Measurements from ENCODE around the gene PTEN. TPM values are rescaled to one million over a fixed set of nuclear protein-coding genes. Genes with fewer than 3 reads are reported as not detected.

PTEN gene
- total and polyA plus RNA-seq, 4 donors = 11.5 to 76.6 (median 37.5) TPM

GRCh38 chr10:87920538-87920937 is 57.1 kb downstream of the PTEN start:
- no peaks in the 10 kb centered on the region for H3K27me3 ChIP-seq (ENCODE audit: control insufficient read depth in 4 of 4, insufficient read depth in 4 of 4, low read length in 3 of 4)
- H3K36me3 ChIP-seq (ENCODE audit: control insufficient read depth in 4 of 4, insufficient read depth in 3 of 4, low read depth in 1 of 4, low read length in 3 of 4) = peaks cover 0 to 3% (median 0%) of the 10 kb centered on the region in 4 donors
- no peak overlapping the region for H3K4me3 ChIP-seq (ENCODE audit: low read depth in 1 of 3, low read length in 3 of 3)
- H3K9me3 ChIP-seq (ENCODE audit: control insufficient read depth in 4 of 4, low read length in 3 of 4) = no peaks in the 10 kb centered on the region
- peaks cover 2 to 14% (median 3%) of the 10 kb centered on the region in 4 donors for H3K4me1 ChIP-seq (ENCODE audit: control insufficient read depth in 4 of 4, insufficient read depth in 4 of 4, low read length in 3 of 4)
- H3K27ac ChIP-seq (ENCODE audit: low read depth in 1 of 2, low read length in 2 of 2) = no peak overlapping the region
- TF ChIP-seq FOXA2 (IDR thresholded peaks at IDR 0.05) = no peak
- no peak for DNase-seq (ENCODE audit: low spot score)
- 97% methylated on average over 4 of the region's 4 CpGs for WGBS
- H3K9ac ChIP-seq (ENCODE audit: low read depth in 1 of 2, low read length in 2 of 2) = no peak overlapping the region

GRCh38 chr10:87921931-87922688 is 58.7 kb downstream of the PTEN start:
- 72% methylated on average over 10 of the region's 10 CpGs for WGBS
- Histone ChIP-seq H3K4me1 (ENCODE audit: control insufficient read depth in 4 of 4, insufficient read depth in 4 of 4, low read length in 3 of 4) (peaks cover 2 to 12% (median 2%) of the 10 kb centered on the region in 4 donors), H3K4me3 (ENCODE audit: low read depth in 1 of 3, low read length in 3 of 3) (no peak overlapping the region), H3K27me3 (ENCODE audit: control insufficient read depth in 4 of 4, insufficient read depth in 4 of 4, low read length in 3 of 4) (no peaks in the 10 kb centered on the region), H3K27ac (ENCODE audit: low read depth in 1 of 2, low read length in 2 of 2) (no peak overlapping the region), H3K36me3 (ENCODE audit: control insufficient read depth in 4 of 4, insufficient read depth in 3 of 4, low read depth in 1 of 4, low read length in 3 of 4) (peaks cover 0 to 2% (median 0%) of the 10 kb centered on the region in 4 donors), H3K9ac (ENCODE audit: low read depth in 1 of 2, low read length in 2 of 2) (no peak overlapping the region), H3K9me3 (ENCODE audit: control insufficient read depth in 4 of 4, low read length in 3 of 4) (no peaks in the 10 kb centered on the region)
- peak; percentile 93 for TF ChIP-seq REST (IDR thresholded peaks at IDR 0.05)
- no peak for TF ChIP-seq ZBTB33 (IDR thresholded peaks at IDR 0.05)
- TF ChIP-seq RXRA (IDR thresholded peaks at IDR 0.05) = no peak
- DNase-seq (ENCODE audit: low spot score) = no peak

- Histone ChIP-seq H3K27me3 (ENCODE audit: control insufficient read depth in 4 of 4, insufficient read depth in 4 of 4, low read length in 3 of 4) (no peaks in the 10 kb centered on the region), H3K9me3 (ENCODE audit: control insufficient read depth in 4 of 4, low read length in 3 of 4) (no peaks in the 10 kb centered on the region), H3K4me1 (ENCODE audit: control insufficient read depth in 4 of 4, insufficient read depth in 4 of 4, low read length in 3 of 4) (peaks cover 0 to 12% (median 2%) of the 10 kb centered on the region in 4 donors), H3K27ac (ENCODE audit: low read depth in 1 of 2, low read length in 2 of 2) (no peak overlapping the region), H3K36me3 (ENCODE audit: control insufficient read depth in 4 of 4, insufficient read depth in 3 of 4, low read depth in 1 of 4, low read length in 3 of 4) (peaks cover 0 to 2% (median 0%) of the 10 kb centered on the region in 4 donors), H3K9ac (ENCODE audit: low read depth in 1 of 2, low read length in 2 of 2) (no peak overlapping the region), H3K4me3 (ENCODE audit: low read depth in 1 of 3, low read length in 3 of 3) (no peak overlapping the region)
- 89% methylated on average over 4 of the region's 4 CpGs for WGBS
- no peak for DNase-seq (ENCODE audit: low spot score)
- TF ChIP-seq RXRA (IDR thresholded peaks at IDR 0.05) (no peak), ATF3 (IDR thresholded peaks at IDR 0.05) (no peak), GABPA (IDR thresholded peaks at IDR 0.05 in 1 of 2, conservative IDR thresholded peaks at IDR 0.05 in 1 of 2) (no peak), HNF4G (IDR thresholded peaks at IDR 0.05) (no peak), TAF1 (conservative IDR thresholded peaks at IDR 0.05) (no peak), HNF4A (conservative IDR thresholded peaks at IDR 0.05) (no peak), EGR1 (IDR thresholded peaks at IDR 0.05; ENCODE audit: low read depth in 2 of 2) (no peak), ZBTB33 (IDR thresholded peaks at IDR 0.05) (no peak), FOXA2 (IDR thresholded peaks at IDR 0.05) (no peak), YY1 (IDR thresholded peaks at IDR 0.05) (no peak), CTCF (IDR thresholded peaks at IDR 0.05; ENCODE audit: low read depth, low read length, missing input control) (no peak), SP1 (IDR thresholded peaks at IDR 0.05) (no peak), FOXA1 (IDR thresholded peaks at IDR 0.05) (no peak), MAX (IDR thresholded peaks at IDR 0.05) (no peak)
These were observed 59.8 kb downstream of the PTEN start for GRCh38 chr10:87923233-87923632.
